ENCODE data around the gene RETSAT.
A peak's percentile ranks its signal among the peaks of the same experiment; 100 is the strongest.
"Not testable (repeated sequence)": the region's sequence is repeated elsewhere in the genome, so short reads cannot be mapped to it uniquely, and the experiment has no call there.

RETSAT gene

DNA sequence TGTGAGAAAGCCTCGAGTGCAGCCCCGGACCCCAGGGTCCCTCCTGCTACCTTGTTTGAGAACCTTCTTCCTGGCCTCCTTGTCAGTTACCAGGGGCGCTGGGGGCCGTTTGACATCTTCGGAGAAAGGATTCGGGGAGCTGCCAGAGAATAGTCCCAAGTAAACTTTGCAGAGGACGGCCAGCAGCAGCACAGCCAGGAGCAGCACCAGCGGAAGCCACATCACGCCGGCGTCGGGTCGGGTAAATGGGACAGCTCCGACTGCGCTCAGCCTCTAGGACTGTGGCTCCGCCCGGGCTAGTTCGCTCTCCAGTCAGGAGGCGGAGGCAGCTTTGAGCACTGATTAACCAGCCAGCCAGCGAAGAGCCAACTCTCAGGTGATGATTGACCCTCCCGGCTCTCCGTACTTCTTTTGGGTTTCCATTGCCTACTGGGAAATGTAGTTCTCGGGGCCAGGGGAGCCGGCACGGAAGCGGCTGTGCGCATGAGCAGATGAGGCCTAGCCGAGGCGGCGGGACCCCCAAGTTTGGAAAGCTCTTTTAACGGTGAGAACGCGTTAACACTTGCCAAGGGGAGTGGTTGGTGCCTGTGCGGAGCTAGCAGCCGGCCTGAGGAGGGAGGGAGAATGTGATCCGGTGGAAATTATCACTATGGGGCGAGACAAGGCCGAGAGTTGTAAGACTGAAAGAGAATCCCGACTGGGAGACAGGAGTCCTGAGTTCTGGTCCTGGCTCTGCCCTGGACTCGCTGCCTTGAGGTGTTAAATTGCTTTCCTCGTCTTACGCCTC lies at the start of gene RETSAT, which contains the start of gene ELMOD3:
RETSAT (minus strand) TSS at position 243 of the 787 bp plus-strand sequence; CDS start at position 222, 21 bp downstream.
ELMOD3 (plus strand) TSS at position 484 of the 787 bp plus-strand sequence. CDS start 2,430 bp downstream, outside the sequence.
- DNase-seq (ENCODE audit: low spot score) = peak; percentile 97

DNA sequence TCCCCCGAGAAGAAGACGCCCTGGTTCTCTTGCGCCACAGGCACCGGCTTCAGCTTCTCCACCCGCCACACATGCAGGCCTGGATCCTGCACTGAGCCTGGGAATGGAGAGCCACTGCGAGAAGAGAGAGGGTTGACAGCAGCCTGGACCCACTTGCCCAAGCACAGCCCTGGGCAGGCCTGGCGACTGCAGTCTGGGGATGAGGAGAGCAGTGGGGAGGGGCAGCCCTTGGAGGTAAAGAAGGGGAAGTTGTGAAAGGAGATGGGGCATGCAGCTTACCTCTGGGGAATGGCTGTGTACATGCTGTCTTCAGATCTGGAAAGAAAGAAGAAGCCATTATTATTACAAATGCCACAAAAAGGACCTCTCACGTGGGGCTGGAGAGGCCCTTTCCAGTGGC lies 47.5 kb upstream of the RETSAT start:
- peak; percentile 0 for DNase-seq (ENCODE audit: low spot score)

DNA sequence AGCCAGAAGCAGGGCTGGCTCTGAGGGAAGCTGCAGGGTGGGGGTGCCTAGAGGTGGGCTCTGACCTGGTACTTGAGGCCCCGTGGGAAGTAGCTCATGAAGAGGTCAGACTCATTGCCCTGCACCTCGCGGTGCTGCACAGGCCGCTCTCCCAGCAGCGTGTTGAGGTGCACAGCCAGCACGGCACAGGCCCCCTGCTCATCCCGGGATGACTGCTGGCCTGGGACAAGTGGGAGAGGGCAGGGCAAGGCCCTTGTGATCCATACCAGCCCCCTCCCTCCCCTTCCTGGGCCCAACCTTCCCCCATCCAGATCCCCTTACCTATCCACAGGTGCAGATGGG lies 47.1 kb upstream of the RETSAT start:
- DNase-seq (ENCODE audit: low spot score) = no peak

DNA sequence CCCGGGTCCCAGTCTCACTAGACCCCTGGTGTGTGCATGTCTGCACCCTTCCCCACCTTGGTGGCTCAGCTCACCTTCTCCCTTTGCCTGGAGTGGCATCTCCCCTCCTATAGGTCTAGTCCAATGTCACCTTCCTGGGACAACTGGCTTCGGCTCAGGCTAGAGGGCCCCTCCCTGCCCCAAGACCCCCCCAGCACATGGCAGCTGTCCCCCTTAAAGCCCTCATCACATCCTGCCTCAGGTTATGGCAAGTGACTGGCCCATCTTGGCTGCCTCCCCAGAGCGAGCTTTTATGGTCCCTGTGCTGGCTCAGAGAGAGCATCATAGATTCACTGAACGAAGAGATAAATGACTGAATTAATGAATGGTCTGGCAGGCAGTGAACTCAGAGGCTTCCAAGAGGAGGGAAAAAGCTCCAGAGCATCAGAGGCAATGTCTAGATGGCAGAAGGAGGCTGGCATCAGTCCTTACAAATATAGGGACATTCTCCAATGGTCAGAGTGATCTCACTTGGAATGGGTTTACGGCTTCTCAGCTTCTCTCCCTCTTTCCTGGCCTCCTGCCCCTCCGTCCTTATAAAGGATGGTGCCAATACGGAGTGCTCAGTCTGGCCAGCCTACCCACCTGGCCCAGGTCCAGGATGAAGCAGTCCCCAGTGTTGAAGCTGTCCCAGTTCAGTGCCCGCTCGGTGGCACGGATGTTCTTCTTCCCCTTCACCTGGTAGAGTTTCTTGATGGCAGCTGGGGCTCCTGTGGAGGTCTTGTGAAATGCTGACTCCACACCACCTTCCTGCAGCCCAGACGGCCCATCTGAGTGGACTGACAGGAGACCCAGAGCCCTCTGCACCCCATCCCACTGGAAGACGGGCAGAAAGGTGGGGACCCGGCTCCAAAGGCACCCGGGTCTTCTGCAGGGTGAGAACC lies 46.5 kb upstream of the RETSAT start:
- DNase-seq (ENCODE audit: low spot score) = peak; percentile 0

DNA sequence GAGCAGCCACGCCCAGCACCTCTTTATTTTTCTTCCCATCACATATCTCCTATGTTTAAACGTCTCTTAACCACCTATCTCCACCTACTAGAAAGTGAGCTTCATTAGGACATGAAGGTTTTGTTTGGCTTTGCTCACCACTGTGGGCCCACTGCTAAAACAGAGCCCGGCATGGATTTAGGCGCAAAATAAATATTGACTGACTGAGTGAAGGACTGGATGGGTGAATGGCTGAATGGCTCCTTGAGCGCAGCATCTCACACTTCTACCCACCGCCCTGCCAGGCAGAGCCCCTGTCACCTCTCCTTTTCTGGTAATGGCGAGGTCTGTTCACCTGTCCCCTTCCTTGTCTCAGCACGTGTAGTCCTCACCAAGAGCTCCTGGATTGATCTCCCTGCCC lies 45.7 kb upstream of the RETSAT start:
- DNase-seq (ENCODE audit: low spot score) = no peak

DNA sequence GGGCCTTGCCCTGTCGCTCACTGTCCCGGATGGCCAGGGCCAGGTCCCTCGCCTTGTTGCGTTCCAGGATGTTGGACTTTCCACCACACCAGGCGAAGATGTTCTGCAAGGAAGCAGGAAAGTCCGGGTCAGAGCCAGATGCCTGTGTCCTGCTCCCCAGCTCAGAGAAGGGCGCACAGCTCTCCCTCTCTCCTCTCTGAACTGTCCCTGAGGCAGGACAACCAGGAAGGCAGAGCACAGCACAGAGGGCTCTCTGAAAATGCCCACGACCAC lies 44.8 kb upstream of the RETSAT start:
- no peak for DNase-seq (ENCODE audit: low spot score)

DNA sequence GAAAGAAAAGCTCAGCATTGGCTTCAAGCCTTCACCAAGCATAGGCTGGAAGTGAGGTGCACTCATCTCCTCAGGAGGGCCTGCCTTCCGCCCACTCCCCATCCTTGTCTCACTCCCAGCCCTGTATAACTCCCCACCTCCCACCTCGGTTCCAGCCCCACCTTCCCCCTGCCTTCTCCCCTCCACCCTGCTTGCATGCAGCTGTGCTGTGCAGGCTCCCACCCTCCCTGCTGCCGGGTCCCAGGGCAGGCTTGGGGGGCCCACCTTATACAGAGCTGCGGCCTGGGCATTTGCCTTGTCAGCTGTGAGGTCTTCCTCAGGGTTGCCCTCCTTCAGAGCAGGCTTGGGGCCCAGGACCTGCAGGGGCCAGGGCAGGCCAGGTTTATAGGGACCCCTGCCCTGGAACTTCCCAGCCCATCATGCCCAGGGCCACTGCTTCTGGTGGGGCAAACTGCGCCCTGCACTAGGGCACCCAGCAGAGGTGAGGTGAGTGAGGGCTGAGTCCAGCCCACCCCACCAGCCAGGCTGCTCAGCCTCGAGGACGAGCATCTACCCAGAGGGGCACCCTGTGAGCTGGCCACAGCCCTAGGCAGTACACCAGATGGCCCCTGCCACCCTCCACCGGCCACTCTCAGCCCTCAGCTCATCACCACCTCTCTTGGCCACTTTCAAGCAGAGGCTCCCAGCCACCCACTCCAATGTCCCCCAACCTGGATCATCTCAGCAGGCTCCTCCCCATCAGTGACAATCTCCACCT lies 44.3 kb upstream of the RETSAT start:
- no peak for DNase-seq (ENCODE audit: low spot score)

DNA sequence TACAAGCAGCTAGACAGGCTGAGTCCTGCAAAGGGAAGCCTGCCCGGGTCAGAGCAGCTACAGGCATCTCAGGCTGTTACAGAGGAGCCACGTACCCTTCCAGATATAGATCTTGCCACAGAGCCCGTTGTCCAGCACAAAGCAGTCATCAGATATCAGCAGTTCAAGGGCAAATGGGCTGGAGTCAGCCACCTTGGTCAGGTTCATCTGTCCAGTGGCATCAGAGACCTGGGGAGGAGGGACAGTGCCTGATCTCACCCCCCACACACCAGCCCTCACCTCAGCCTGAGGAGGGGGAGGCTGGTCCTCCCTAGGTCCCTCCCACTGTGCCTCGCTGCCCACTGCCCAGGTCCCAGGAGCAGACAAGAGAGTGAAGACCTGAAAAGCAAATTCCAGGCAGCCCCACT lies 43.6 kb upstream of the RETSAT start:
- no peak for DNase-seq (ENCODE audit: low spot score)

DNA sequence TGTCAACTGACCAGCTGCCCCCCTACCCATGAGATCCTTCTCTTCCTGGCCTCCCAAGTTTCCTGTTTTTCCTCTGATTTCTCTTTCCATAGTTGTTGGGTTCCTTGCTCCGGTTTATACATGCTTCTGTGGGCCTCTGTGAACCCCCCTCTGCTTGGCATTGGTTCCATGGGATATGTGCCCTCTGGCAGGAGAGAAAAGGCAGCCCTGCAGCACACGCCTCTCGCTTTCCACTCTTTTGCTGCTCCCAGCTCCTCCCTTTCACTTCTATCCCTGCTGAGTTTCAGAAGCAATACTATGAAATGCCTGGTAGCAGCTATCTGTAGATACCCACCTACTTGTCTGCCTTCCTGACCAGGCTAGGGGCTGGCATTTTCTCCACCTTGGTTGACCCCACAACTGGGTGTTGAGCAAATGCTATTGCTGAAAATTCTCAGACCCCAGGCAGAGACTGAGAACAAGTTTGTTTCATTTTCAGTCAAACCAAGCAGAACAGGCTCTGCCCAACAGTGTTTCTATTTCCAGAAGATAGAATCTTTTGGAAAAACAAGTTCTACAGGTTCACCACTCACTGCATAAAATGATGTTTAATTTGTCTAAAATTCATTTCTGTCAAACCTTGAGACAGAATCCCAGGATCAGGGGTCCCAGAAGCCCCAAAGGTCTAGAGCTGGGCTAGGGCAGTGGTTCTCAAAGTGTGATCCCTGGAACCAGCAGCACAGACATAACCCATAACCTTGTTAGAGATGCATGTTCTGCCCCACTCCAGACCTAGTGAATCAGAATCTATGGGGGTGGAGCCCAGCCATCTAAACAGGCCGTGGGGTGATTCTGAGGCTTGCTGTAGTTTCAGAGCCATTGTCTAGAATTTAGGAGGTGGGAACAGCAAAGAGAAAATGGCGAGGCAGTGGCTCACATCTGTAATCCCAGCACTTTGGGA lies 42.5 kb upstream of the RETSAT start:
- no peak for DNase-seq (ENCODE audit: low spot score)

DNA sequence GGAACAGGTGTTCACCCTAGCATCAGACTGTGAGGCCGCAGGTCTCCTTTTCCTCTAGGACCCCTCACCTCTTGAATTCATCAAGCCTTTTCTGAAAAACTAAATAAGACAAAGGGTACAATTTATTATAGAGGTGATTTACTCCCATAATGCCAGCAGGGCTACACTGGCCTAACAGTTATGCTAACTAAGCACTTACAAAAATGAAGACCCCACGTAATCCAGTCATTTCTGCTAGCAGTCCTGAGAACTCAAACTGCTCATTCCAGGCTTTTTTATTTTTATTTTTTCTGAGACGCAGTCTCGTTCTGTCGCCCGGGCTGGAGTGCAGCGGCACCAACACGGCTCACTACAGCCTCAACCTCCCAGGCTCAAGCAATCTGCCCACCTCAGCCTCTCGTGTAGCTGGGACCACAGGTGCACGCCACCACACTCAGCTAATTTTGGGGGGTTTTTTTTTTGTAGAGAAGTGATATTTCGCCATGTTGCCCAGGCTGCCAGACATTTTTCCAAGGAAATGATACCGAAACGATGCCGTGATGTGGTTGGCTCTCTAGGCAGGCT lies 41.7 kb upstream of the RETSAT start:
- no peak for DNase-seq (ENCODE audit: low spot score)

DNA sequence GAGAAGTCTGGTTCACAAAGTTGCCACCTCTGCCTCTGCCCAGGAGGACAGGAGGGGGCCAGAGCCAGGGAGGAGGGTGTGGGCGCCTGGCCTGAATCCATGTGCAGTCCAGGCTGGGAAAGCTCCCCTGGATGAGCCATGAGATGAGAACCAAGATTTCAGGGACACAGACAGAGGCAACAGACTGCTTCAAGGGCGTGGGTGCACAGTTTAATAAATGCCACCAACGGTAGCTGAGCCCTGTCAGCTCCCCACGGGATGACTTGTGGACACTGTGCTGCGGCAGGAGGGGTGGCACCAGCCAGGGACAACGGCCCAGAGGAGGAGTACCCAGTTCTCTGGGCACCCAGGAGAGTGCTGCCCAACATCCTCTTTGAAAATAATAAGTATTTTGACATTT lies 40.6 kb upstream of the RETSAT start:
- no peak for DNase-seq (ENCODE audit: low spot score)

DNA sequence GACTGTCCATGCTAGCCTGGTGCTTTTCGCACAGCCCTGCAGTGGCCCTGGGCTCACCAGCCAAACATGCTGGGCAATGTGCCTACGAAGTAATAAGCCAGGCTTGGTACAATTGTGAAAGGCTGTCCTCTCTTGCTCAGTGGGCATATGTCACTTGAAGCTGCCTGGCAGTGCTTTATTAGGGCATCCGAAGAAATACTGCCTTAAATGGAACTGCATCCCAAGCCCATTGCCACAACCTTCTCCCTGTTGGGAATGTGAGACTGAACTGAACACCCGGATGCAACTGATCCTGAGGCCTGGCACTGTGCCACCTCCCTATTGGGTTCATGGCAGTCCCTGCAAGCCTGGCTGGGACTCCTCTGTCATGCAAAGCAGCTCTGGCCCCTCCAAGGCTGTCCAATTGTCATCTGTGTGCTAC lies 39.9 kb upstream of the RETSAT start:
- DNase-seq (ENCODE audit: low spot score) = no peak

DNA sequence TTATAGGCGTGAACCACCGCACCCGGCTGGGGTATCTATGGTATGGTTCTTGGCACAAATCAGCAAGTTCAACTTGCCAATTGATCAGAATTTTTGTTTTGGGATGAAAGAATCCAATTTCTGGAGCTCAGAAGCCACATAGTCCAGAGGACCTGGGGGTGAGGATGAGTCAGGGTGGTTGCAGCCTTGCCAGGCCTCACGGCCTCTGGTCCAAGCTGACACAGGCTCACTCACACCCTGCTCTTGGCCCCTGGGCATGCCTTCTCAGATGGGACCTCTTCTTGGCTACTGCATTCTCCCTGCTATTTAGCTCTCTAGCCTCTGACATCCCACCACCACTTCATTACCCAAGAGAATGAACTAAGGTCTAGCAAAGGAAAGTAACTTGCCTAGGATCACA lies 39.5 kb upstream of the RETSAT start:
- no peak for DNase-seq (ENCODE audit: low spot score)

DNA sequence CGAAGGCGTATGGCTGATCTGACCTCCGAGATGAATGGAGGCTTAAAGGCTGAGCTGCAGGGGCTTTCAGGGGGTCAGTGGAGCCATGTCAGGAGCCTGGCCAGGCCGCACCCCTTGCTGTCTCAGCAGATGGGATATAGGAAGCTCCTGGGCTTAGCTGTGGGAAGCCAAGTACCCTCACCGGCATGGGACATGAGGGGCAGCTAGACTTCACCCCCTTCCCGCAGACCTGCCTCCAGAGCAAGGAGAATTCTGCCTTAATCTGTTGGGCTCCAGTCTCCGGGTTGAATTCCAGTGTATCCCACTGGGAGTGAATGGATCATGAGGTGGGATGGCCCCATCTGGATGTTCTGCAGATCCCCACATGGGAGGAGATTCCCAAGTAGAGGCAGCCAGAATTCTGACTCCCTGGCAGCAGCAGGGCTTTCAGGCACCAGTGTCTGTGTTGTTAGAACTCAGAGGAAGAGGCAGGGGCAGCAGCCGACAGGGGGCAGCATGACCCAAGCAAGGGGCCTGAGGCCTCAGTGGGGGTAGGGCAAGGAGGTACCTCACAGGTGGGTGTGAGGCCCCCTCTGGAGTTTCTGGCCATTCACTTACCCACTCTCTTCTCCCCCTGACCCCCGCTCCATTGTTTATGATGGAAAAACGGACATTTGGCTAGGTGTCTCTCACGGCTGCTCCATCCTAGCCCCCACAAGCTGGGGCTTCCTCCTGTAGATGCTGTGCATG lies 36.8 kb upstream of the RETSAT start:
- DNase-seq (ENCODE audit: low spot score) = no peak

DNA sequence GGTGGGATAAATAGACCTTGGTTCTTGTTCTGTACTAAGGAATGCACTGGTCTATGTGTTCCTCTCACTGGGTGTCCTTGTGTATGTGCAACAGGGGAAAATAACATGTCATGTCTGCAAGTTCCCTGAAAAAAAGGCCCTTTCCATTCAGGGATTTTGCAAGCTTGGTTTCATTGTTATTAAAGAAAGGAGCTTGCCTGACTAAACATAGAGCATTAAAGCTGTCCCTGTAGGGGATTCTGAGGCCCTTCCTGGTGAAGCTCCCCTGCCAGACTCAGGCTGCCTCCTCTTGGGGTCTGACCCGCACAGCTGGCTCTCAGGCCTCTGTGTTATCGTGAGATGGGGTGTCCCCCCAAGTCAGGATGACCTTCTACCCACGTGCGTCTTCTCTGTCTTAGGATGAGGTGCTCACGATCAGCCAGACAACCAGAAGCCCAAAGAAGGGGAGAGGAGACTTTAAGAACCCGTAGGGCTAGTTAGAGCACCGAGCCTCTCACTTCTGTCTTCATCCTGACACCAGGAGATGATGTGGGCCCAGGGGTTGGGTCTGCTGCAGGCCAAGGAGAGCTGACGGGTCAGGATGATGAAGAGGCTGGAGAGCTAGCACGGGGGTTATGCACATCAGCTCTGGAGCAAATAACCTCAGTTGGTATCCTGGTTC lies 34.7 kb upstream of the RETSAT start:
- DNase-seq (ENCODE audit: low spot score) = no peak

DNA sequence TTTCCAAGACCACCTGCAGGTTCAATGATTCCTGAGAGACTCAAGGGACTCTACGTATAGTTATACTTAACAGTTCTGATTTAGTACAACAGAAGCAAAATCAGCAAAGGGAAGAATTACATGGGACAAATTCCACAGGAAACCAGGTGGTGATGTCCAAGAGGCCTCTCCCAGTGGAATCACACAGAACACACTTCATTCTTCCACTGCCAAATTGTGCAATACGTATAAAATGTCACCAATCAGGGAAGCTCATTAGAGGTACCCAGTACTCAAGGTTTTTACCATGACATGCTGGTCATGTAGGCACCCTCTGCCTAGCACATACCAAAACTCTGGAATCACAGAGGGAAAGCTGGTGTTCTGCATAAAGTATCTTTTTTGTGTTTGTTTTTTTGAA lies 33.4 kb upstream of the RETSAT start:
- DNase-seq (ENCODE audit: low spot score) = no peak

DNA sequence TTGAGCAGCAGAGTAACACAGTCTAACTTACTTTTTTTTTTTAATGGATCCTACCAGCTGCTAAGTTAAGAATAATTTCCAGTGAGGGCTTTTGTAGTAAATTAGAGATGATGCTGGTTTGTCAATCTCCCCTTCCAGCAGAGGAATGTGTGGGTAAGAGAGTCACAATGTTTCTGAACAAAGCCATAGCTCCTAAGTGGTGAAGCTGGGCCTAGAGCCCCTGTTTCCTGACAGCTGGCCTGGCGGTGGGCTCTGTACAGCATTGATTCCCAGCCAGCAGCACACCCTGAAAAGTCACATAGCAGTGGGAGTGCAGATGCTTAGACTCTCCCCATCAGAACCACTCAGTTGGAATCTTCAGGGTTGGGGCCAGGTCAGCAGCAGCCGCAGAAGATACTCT lies 31.4 kb upstream of the RETSAT start:
- no peak for DNase-seq (ENCODE audit: low spot score)

DNA sequence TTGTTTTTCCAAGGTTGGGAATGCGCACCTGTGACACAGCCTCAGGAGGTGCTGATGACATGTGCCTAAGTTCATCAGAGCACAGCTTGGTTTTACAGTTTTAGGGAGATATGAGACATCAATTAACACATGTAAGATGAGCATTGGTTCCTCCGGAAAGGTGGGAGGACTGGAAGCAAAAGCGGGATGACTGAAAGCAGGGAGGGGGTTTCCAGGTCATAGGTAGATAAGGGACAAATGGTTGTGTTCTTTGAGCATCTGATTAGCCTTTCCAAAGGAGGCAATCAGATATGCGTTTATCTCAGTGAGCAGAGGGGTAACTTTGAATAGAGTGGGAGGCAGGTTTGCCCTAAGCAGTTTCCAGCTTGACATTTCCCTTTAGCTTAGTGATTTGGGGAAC lies 29.5 kb upstream of the RETSAT start:
- DNase-seq (ENCODE audit: low spot score) = no peak

DNA sequence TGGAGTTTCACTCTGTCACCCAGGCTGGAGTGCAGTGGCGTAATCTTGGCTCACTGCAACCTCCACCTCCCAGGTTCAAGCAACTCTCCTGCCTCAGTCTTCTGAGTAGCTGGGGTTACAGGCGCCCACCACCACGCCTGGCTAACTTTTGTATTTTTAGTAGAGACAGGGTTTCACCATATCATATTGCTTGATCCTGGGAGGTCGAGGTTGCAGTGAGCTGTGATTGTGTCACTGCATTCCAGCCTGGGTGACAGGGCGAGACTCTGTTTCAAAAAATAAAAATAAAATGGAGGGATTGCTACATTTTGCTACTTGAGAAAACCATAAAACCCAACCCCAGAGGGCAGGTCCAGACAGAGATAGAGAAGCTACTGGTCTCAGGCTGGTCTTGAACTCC lies 28.8 kb upstream of the RETSAT start:
- not testable (repeated sequence) for DNase-seq (ENCODE audit: low spot score)

DNA sequence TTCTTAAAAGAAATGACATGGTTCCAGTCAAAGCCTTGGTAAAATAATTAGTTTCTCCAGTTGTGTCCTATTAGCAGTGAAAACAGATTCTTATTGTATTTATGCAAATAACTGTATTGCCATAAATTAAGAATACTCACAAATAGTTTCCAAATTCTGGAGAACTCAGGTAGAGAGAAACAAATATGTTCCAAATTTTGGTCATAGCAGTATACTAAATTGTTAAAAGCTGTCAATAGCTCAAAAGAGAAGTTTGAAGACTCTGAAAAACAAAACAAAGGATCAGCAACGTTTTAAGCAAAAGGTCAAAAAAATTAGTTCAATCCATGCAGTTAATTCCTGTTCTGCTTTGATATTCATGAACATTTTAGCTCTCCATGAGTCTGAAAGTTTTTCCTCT lies 25.7 kb upstream of the RETSAT start:
- DNase-seq (ENCODE audit: low spot score) = no peak

All from hepatic stellate cell (primary cell).